ENCODE data around the gene TBC1D25. TPM values are rescaled to one million over a fixed set of nuclear protein-coding genes. Genes with fewer than 3 reads are reported as not detected.

TBC1D25 gene
- total and polyA plus RNA-seq, 2 donors from 2014 or later = 6.0 to 16.3 TPM

GRCh38 chrX:48591255-48591791 is 51.8 kb downstream of the TBC1D25 start:
- TF ChIP-seq CTCF (IDR thresholded peaks at IDR 0.05; ENCODE audit: borderline replicate concordance, extremely low read depth, insufficient read depth) = no peak
- H3K9me3 ChIP-seq (ENCODE audit: control insufficient read depth in 2 of 3, insufficient read depth in 1 of 3, low read length in 3 of 3) = no peaks in the 10 kb centered on the region
- peak overlapping the region in 1 of 2 donors; percentile 65 for H3K27ac ChIP-seq (ENCODE audit: low read depth in 2 of 2, low read length in 2 of 2)
- no peaks in the 10 kb centered on the region for H3K36me3 ChIP-seq (ENCODE audit: control insufficient read depth in 2 of 3, insufficient read depth in 3 of 3, low read length in 3 of 3)
- intact Hi-C loops (cut with DNase I) = no loop called here
- FAIRE-seq (no peak), DNase-seq (peak in 1 of 5 donors; percentile 65)
- H3K27me3 ChIP-seq (ENCODE audit: control insufficient read depth, insufficient read depth, low read length) = no peaks in the 10 kb centered on the region
- H3K9ac ChIP-seq (ENCODE audit: low read length in 3 of 3) = no peak overlapping the region
- no peaks in the 10 kb centered on the region for H3K4me1 ChIP-seq (ENCODE audit: control insufficient read depth in 2 of 3, insufficient read depth in 2 of 3, low read depth in 1 of 3, low read length in 3 of 3)
- H3K4me3 ChIP-seq (ENCODE audit: low read length in 3 of 3) = peak overlapping the region in 1 of 3 donors; percentile 24

GRCh38 chrX:48592971-48593370 is 53.5 kb downstream of the TBC1D25 start:
- DNase-seq = peak in 1 of 5 donors; percentile 2
- FAIRE-seq = no peak
- Histone ChIP-seq H3K9me3 (ENCODE audit: control insufficient read depth in 2 of 3, insufficient read depth in 1 of 3, low read length in 3 of 3) (no peaks in the 10 kb centered on the region), H3K4me1 (ENCODE audit: control insufficient read depth in 2 of 3, insufficient read depth in 2 of 3, low read depth in 1 of 3, low read length in 3 of 3) (no peaks in the 10 kb centered on the region), H3K36me3 (ENCODE audit: control insufficient read depth in 2 of 3, insufficient read depth in 3 of 3, low read length in 3 of 3) (no peaks in the 10 kb centered on the region), H3K4me3 (ENCODE audit: low read length in 3 of 3) (no peak overlapping the region), H3K27ac (ENCODE audit: low read depth in 2 of 2, low read length in 2 of 2) (no peak overlapping the region), H3K27me3 (ENCODE audit: control insufficient read depth, insufficient read depth, low read length) (no peaks in the 10 kb centered on the region), H3K9ac (ENCODE audit: low read length in 3 of 3) (no peak overlapping the region)
- TF ChIP-seq CTCF (IDR thresholded peaks at IDR 0.05; ENCODE audit: borderline replicate concordance, extremely low read depth, insufficient read depth) = no peak
- intact Hi-C loops (cut with DNase I) = no loop called here

GRCh38 chrX:48595929-48596328 is 56.4 kb downstream of the TBC1D25 start:
- Histone ChIP-seq H3K27me3 (ENCODE audit: control insufficient read depth, insufficient read depth, low read length) (no peaks in the 10 kb centered on the region), H3K4me3 (ENCODE audit: low read length in 3 of 3) (no peak overlapping the region), H3K9ac (ENCODE audit: low read length in 3 of 3) (no peak overlapping the region), H3K9me3 (ENCODE audit: control insufficient read depth in 2 of 3, insufficient read depth in 1 of 3, low read length in 3 of 3) (no peaks in the 10 kb centered on the region), H3K27ac (ENCODE audit: low read depth in 2 of 2, low read length in 2 of 2) (no peak overlapping the region), H3K36me3 (ENCODE audit: control insufficient read depth in 2 of 3, insufficient read depth in 3 of 3, low read length in 3 of 3) (peaks cover 0 to 14% (median 14%) of the 10 kb centered on the region in 3 donors), H3K4me1 (ENCODE audit: control insufficient read depth in 2 of 3, insufficient read depth in 2 of 3, low read depth in 1 of 3, low read length in 3 of 3) (peaks cover 0 to 4% (median 0%) of the 10 kb centered on the region in 3 donors)
- no peak for FAIRE-seq
- TF ChIP-seq CTCF (IDR thresholded peaks at IDR 0.05; ENCODE audit: borderline replicate concordance, extremely low read depth, insufficient read depth) = no peak
- intact Hi-C loops (cut with DNase I) = no loop called here
- no peak for DNase-seq
